Measurements from ENCODE around the gene PDE9A.

DNA sequence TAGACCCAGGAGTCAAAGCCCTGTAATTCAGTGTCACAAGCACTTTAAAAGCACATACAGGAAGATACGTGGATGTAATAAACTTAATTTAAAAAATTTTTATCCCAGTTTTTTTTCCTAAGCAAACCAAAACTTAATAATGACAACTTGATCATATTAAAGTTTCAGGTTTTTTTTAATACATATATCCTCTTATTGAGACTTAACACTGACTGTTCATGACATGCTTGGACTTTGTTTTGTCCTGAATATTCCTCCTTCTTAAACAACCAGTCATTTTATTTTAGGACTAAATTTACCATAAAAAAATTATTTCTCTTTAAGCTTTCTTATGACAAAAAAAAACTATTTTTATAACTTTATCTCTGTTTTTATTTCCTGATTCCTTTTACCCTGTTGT lies 161.8 kb downstream of the PDE9A start:
- no peak for TF ChIP-seq ATF3 (CRISPR knock-in tag; conservative IDR thresholded peaks at IDR 0.05)
- TF ChIP-seq CTCF (IDR thresholded peaks at IDR 0.05): no peak
- no peak for TF ChIP-seq CREB1 (CRISPR knock-in tag; IDR thresholded peaks at IDR 0.05)
- TF ChIP-seq, protein P1, sequence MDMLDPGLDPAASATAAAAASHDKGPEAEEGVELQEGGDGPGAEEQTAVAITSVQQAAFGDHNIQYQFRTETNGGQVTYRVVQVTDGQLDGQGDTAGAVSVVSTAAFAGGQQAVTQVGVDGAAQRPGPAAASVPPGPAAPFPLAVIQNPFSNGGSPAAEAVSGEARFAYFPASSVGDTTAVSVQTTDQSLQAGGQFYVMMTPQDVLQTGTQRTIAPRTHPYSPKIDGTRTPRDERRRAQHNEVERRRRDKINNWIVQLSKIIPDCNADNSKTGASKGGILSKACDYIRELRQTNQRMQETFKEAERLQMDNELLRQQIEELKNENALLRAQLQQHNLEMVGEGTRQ (CRISPR knock-in tag; IDR thresholded peaks at IDR 0.05): no peak

Data from WTC11 (cell line).